HG02943 (cell line): ENCODE data around the gene TMEM35A.
"Not testable (repeated sequence)": the region's sequence is repeated elsewhere in the genome, so short reads cannot be mapped to it uniquely, and the experiment has no call there.

ENCODE experiments used
- ATAC-seq: cut with Tn5 transposase; IDR thresholded peaks from one replicate; pipeline ENCODE4 v1.9.1; 2021; ENCODE audit warnings: mild to moderate bottlenecking, low read depth, moderate library complexity; ENCODE audit not compliant: unreplicated experiment

Gene TMEM35A

GRCh38 chrX:101078716-101079598, at the start of gene TMEM35A:
TSS of gene TMEM35A (plus strand) at chrX:101078879. CDS start at chrX:101079003, 124 bp downstream.
- no peak for ATAC-seq

GRCh38 chrX:101029665-101030064, 49.0 kb upstream of the TMEM35A start:
- ATAC-seq, result no peak

GRCh38 chrX:101037231-101037630, 41.4 kb upstream of the TMEM35A start:
- no peak for ATAC-seq

GRCh38 chrX:101040197-101040596, 38.5 kb upstream of the TMEM35A start:
- ATAC-seq, result no peak

- ATAC-seq, result peak; percentile 7
Observed at GRCh38 chrX:101051153-101051548, 27.5 kb upstream of the TMEM35A start.

GRCh38 chrX:101051549-101052302, 27.0 kb upstream of the TMEM35A start, which contains the start of gene TRMT2B:
TSS of gene TRMT2B (minus strand) at chrX:101052111. CDS start at chrX:101042289, 9,822 bp downstream.
- peak; percentile 93 for ATAC-seq

- ATAC-seq, result not testable (repeated sequence)
Observed at GRCh38 chrX:101056551-101056950, 22.1 kb upstream of the TMEM35A start.

- ATAC-seq, result peak; percentile 56
Observed at GRCh38 chrX:101057093-101057714, 21.5 kb upstream of the TMEM35A start.

GRCh38 chrX:101062176-101062575, 16.5 kb upstream of the TMEM35A start:
- ATAC-seq, result no peak

GRCh38 chrX:101071582-101071981, 7.1 kb upstream of the TMEM35A start:
- no peak for ATAC-seq

- ATAC-seq, result no peak
Observed at GRCh38 chrX:101079736-101080270, 1.1 kb downstream of the TMEM35A start.

GRCh38 chrX:101080326-101081124, 1.8 kb downstream of the TMEM35A start:
- ATAC-seq, result no peak

GRCh38 chrX:101081231-101081630, 2.6 kb downstream of the TMEM35A start:
- no peak for ATAC-seq

GRCh38 chrX:101091817-101092216, 13.1 kb downstream of the TMEM35A start:
- ATAC-seq, result no peak

- ATAC-seq, result peak; percentile 100
Observed at GRCh38 chrX:101097546-101098453, 19.1 kb downstream of the TMEM35A start, which contains the start of gene CENPI. TSS of gene CENPI (plus strand) at chrX:101098204. CDS start at chrX:101101071, 2,867 bp downstream.

- ATAC-seq, result no peak
Observed at GRCh38 chrX:101108284-101108683, 29.6 kb downstream of the TMEM35A start.

- no peak for ATAC-seq
Observed at GRCh38 chrX:101117701-101118100, 39.0 kb downstream of the TMEM35A start.

- ATAC-seq, result no peak
Observed at GRCh38 chrX:101136235-101136634, 57.6 kb downstream of the TMEM35A start.
